Activated CD8-positive, alpha-beta memory T cell treated with anti-CD3 and anti-CD28 coated beads for 24 hours (primary cell): ENCODE results near the gene IFT43.
A peak's percentile ranks its signal among the peaks of the same experiment; 100 is the strongest.

ENCODE experiments used
- DNase-seq: peaks from one replicate; pipeline ENCODE4 v3.0.0-alpha.2; 2020

IFT43 gene

DNA sequence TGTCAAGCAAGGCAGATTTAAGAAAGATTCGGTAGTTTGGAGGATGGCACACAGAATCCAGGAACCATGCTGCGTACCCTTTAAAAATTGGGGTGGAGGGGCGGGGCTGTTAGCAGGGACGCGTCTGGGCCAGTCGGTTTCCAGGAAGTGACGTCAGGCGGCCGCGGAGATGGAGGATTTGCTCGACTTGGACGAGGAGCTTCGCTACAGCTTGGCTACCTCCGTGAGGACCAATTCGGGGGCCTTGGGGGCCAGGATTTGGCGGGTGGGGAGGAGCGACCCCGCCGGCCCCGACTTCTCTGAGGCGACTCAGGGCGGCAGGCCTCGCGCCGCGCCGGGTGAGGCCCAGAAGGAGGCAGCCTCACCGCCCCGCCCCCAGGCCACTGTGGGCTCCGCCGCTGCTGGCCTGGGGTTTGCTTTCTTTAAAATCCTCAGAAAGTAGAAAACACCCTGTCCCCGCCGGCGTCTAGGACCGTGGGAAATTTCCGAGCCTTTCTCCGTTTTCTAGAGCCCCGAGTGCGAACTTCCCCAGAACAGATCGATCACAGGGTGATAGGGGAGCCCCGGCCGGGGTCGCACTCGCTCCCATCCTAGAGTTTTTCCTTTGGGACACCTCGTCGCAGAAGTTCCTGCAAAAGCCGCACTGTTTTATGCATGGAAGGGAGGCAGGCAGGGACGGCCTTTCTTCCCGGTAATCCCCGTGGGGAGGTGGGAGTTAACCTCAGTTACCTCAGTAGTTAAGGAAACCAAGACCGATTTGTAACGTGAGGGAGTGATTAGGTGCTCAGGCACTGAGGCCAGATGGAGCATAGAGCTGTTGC is at the start of gene IFT43:
IFT43 (plus strand) TSS at position 146 of the 821 bp plus-strand sequence; CDS start at position 170, 24 bp downstream.
- peak; percentile 95 for DNase-seq

DNA sequence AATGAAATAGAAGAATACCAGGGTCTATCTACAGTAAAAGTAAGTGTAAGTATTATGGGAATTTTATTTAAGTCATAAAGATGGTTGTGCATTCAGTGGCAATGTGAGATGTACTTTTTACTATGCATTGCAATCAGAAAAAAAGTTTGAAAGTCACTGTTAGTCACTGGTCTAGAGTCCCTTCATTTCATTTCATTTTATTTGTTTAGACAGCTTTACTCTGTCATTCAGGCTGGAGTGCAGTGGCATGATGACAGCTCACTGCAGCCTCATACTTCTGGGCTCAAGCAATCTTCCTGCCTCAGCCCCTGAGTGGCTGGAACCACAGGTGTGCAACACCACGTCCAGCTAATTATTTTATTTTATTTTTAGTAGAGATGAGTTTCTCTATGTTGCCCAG is 46.4 kb upstream of the IFT43 start:
- DNase-seq: no peak

DNA sequence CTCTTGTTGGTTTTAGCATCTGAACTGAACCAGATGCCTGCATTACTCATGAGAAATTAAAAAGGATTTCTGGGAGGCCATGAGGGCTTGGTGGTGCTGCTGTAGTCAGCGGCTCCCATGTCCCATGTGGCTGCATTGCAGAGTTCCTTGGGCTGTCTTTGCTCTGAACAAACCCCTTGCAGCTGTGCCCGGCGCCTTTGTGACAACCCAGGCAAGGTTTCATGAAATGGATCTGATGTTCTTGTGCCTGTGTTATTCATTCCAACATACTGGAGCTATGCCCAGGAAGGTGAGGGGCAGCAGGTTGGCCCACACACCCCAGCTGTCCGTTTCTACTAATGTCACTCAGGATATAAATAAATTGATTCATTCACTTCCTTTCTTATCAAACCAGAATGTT is 44.5 kb upstream of the IFT43 start:
- DNase-seq: no peak

DNA sequence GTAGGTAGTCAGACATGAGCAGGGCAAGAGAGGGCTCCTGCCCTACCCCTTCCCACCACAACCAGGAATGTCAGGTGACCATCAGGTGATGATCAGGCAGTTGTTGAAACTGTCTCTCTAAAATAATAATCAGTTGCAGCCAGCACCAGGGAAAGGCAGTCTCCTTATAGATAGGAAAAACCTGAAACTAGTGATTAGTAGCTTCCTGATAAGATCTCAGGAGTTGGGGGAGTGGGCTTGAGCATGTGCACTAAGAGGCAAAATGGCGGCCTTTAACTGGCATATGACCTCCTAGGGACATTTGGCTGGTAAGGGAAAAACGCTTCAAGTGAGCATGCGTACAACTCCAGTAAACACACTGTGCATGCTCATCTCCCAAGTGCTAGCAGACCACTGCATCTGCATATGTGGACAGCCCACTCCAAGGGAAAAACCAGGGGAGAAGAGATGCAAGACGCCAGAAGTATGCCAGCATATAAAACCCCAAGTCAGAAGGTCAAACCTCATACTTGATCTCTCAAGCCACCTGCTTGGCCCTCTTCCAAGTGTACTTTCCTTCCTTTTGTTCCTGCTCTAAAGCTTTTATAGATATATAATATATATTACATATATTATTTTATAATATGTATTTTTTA is 40.8 kb upstream of the IFT43 start:
- DNase-seq: no peak

DNA sequence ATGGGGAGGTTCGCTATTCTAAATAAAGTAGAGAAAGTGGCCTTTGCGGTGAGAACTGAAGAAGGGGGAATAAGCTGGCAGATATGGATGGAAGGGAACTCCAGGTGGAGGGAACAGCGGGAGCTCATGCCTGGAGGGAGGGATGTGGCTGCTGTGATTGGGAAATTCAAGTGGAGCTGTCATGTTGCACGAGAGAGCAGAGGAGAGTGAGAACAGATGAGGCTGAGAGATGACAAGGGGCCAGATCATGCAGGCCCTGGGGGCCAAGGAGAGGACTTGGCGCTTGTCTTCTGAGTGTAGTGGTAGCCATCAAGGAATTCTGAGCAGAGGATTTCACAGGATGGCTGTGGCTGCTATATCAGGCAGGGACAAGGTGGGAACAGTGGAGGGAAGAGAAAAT is 38.8 kb upstream of the IFT43 start:
- DNase-seq: no peak

DNA sequence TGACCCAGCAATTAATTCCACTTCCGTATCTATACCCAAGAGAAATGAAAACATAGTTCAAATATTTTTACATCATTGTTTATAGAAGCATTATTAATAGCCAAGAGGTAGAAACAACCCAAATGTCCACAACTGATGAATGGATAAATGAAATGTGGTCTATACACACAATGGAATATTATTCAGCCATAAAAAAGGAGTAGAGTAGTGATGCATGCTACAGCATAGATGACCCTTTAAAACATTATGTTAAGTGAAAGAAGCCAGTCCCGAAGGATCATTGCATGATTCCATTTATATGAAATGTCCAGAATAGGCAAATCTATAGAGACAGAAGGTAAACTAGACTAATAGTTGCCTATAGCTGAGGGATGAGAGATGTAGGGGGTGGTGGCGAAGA is 33.1 kb upstream of the IFT43 start:
- no peak for DNase-seq

GRCh38 chr14:75959031-75959430 is 26.5 kb upstream of the IFT43 start:
- DNase-seq: peak; percentile 40

DNA sequence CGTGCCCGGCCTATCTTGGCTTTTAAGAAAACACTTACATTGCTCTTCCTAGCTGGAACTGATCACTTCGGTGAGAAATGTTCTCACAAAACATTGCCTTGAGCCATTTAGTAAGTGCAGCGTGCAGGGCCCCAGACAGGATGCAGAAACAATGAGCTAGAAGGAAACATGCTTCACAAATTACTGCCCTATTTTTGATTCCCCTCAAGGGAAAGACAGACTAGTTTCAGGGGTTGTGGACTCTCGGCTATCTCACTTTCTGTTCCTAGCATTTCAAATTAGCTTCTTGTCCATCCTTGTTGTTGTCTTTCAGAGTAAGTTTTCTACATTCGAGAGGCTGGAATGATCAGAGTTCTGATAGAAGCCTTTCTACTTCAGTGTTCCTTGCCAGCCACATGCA is 25.3 kb upstream of the IFT43 start:
- peak; percentile 3 for DNase-seq

GRCh38 chr14:75961662-75962061 is 23.9 kb upstream of the IFT43 start:
- DNase-seq: peak; percentile 9

- no peak for DNase-seq
Measured at GRCh38 chr14:75967866-75968265, 17.7 kb upstream of the IFT43 start.

DNA sequence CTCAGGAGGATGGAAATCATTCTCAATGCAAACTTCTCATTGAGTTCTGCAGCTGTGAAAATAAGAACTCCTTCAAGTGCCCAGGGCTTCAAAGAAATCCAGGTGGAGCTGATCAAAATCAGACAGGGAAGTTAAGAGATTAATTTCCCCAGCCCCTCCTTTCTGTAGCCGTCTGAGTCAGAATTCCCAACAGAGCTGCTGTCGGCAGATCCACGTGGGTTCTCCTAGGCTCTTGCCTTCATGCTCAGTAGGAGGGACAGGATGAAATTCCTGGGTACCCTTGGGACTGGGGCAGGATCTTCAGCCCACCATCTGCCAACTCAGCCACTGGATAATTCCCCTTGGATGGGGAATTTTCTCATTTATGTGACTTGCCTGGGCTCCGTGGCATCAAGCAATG is 17.1 kb upstream of the IFT43 start:
- DNase-seq: no peak

DNA sequence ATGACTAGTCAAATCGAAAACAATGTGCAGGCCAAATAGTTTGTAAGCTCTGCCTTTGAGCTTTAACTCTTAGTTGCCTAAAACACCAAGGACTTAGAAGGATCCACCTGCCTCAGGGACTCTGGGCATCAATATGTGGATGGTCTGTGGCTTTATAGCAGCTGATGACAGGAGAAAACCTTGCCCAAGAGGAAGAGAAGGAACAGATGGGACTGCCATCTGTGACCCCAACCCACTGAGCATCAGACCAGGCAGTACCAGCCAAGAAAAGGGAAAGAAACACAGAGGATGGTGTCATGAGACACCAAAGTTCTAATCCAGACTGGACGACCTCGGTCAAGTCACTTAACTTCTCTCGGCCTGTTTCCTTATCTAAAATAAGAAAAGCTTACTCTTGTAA is 16.4 kb upstream of the IFT43 start:
- DNase-seq: no peak

DNA sequence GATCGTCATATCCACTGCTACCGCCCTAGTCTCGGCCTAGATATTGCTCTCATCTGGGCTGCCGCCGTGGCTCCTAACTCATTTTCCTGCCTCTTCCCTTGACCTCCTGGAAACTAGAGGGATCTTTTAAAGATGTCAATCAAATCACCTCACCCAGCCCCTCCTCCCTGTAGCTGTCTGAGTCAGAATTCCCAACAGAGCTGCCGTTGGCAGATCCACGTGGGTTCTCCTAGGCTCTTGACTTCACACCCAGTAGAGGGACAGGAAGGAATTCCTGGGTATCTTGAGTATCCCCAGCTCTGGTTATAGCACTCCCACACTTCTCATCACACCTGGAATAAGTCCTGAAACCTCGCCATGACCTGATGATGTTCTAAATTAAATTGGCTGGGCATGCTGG is 15.7 kb upstream of the IFT43 start:
- DNase-seq: no peak

DNA sequence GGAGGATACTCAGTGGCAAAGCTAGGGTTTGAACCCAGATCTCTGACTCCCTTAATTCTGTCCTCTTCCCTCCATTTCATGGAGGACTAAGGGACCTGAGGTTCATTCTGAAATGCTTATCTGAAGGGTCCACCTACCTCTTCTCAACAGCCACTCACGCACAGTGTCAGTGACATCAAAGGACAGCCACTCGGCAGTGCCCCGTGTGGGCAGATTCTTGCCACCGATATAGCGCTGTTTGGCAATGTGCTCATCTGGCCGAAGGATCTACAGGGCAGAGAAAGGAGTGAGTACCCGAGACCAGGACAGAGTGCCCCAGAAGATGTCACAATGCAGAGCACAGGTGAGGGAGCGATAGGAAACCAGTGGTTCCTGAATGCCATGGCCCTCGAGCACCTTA is 14.6 kb upstream of the IFT43 start:
- no peak for DNase-seq

DNA sequence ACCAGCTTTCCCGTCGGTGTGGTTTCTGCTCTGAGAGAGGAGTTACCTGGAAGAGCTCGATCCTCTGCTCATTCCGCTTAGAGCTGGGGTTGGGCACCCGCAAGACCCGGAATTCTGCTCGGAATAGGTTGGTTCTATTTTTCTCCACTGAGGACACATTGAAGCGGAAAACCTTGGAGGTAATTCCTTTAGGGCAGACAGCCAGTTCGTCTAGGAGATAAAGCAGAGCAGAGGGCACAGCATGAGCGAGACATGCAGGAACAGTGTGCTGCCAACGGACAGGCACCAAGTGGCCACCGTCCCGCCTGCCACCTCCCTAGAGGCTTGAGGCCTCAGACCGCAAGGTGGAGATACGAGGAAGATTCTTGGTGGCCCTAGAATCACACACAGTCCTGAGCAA is 14.1 kb upstream of the IFT43 start:
- no peak for DNase-seq

GRCh38 chr14:75972801-75973421 is 12.7 kb upstream of the IFT43 start:
- DNase-seq: no peak

- DNase-seq: no peak
Measured at GRCh38 chr14:75976826-75977581, 8.6 kb upstream of the IFT43 start.

DNA sequence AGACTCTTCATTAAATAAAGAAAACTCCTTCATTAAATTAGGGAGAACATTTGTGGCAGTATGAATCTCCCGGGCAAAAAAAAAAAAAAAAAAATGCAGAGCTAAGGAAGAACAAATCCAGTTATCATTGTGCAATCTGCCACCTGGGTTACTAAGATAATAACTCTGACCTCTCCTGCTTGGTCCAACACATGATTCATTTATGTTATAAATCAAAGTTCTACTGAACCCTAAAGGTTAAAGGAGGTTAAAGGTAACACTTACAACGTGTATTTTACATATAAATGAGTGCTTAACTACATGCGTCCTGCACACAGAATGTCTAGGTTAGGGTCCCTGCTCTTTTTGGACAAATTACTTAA is 8.0 kb upstream of the IFT43 start:
- no peak for DNase-seq

DNA sequence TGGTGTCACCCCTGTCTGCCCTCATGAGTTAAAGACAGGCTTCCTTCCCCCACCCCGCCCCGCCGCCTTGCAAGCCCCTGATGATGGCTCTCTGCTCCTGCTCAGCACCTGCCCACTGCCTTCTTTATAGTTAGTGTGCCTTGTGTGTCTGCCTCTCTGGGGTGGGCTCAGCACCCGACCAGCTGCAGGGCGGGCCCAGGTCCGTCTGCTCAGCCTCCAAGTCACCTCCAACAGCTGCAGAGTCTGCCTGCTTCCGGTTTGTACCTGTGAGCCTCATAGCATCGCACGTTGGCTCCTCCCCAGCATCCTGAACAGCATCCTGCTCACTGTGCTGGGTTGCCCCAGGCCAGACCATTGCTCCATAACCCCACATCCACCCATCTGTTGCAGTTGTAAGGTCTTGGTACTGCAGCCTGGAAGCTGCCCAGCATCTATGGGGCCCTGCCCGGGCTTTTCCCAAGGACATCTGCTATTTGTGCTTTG is 7.3 kb upstream of the IFT43 start:
- DNase-seq: peak; percentile 59

- DNase-seq: no peak
Measured at GRCh38 chr14:75979071-75979571, 6.4 kb upstream of the IFT43 start.

DNA sequence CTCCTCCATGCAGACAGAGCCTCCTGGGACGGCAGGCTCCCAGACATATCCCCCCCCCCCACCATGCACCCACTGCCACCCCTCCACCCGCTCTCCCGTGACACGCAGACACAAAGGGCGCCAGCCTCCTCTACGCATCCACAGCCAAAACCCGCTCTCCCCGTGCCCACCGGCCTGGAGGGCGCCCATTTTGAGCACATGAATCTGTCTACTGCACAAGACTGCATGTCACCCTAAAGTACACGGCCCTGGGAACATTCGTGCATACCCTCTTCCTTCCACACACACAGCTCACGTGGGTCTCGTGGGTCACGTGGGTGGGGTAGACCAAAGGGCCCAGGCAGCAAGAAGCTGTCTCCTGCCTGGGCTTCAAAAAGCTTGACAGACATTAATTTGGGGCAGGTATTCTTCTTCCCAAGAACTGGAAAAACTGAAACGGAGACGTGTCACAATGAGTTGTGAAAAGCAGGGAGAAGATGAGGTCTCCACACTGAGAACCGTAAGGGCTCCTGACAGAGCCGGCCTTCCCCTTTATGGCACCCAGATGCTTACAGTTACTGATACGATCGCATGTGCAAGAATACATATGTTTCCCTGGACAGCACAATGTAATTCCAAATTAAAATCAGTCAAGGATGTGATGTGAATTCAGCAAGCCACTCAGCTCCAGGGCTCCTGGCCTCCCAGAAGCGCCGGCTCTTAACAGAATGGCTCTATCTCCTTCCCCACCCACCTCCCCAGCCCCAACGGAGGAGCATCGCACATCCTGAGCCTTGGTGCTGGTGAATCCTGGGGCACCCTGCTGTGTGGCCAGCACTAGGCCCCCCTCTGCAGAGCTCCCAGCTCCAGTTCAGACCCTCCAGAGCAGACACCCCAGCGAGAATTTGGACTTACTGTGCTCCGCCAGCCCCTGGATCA is 5.7 kb upstream of the IFT43 start:
- DNase-seq: no peak

GRCh38 chr14:75980856-75981255 is 4.7 kb upstream of the IFT43 start:
- no peak for DNase-seq
